Right lobe of liver (tissue), 4 donors: ENCODE data around the gene VWA5B2.

Experiments
- CTCF ChIP-seq, 4 donors: fragments of 200-600 bp in 3 of 4; fragments of 450-650 bp in 1 of 4; IDR thresholded peaks; one replicate each; pipeline versions ENCODE4 v1.5.1 to v1.8.0; 2016 to 2022; ENCODE audit warnings: antibody characterized with exemption in 4 of 4, mild to moderate bottlenecking in 2 of 4
- POLR2A ChIP-seq: fragments of 450-650 bp; IDR thresholded peaks from one replicate; pipeline ENCODE4 v1.6.1; 2017; ENCODE audit warnings: antibody characterized with exemption, mild to moderate bottlenecking
- donor health status: DM: no; HTN: no; CAD: no.
- donor health status: DM: no; HTN: no; CAD: no.
- donor health status: DM: no; HTN: yes; CAD: no.

GRCh38 chr3:184209146-184209923, 20.1 kb upstream of the VWA5B2 start:
- TF ChIP-seq POLR2A (no peak), CTCF (IDR thresholded peaks at IDR 0.05) (no peak)
